Stimulated activated CD4-positive, alpha-beta T cell treated with anti-CD3 and anti-CD28 coated beads, Interleukin-15, amount 100 ng/mL, for 24 hours (primary cell): ENCODE measurements around the gene FGB.
"Not testable (repeated sequence)": the region's sequence is repeated elsewhere in the genome, so short reads cannot be mapped to it uniquely, and the experiment has no call there.

ENCODE experiments used
- DNase-seq: peaks from one replicate; pipeline ENCODE4 v3.0.0-alpha.2; 2020

Gene FGB

GRCh38 chr4:154566639-154567204 lies 3.9 kb downstream of the FGB start:
- no peak for DNase-seq

DNA sequence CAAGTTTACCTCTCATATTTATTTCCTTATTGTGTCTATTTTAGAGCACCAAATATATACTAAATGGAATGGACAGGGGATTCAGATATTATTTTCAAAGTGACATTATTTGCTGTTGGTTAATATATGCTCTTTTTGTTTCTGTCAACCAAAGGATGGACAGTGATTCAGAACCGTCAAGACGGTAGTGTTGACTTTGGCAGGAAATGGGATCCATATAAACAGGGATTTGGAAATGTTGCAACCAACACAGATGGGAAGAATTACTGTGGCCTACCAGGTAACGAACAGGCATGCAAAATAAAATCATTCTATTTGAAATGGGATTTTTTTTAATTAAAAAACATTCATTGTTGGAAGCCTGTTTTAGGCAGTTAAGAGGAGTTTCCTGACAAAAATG lies 6.2 kb downstream of the FGB start:
- no peak for DNase-seq

GRCh38 chr4:154569584-154569983 lies 6.8 kb downstream of the FGB start:
- no peak for DNase-seq

DNA sequence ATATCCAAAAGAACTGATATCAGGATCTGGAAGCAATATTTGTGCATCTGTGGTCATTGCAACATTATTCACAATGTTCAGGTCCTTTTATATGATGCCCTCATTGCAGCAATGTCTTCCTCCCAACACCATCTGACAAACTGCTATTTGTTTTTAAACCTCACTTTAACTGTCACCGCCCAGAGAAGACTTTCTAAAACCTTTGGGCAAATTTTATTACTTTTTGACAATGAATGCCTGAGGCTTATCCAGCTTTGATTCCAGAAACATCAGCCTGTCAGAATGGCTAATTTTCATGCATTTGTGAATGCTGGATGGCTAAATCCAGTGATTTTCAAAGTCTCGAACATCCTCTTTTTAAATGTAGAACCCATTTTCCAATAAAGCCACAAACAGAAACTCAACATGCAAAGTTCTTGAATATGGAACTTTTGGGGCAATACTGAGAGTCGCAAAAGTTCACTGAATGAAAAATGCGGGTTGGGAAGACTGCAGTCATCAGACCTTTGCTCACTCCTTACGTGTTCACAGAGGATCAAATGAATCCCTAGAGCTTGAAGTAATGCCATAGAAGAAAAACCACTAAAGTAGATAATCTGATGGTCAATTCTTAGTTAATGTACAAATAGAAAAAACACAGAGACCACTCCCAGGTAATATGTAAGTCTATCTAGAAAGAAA lies 10.5 kb downstream of the FGB start:
- no peak for DNase-seq

- DNase-seq, result no peak
These were observed 11.5 kb downstream of the FGB start for GRCh38 chr4:154574311-154574710.

GRCh38 chr4:154577324-154577723 lies 14.5 kb downstream of the FGB start:
- no peak for DNase-seq

DNA sequence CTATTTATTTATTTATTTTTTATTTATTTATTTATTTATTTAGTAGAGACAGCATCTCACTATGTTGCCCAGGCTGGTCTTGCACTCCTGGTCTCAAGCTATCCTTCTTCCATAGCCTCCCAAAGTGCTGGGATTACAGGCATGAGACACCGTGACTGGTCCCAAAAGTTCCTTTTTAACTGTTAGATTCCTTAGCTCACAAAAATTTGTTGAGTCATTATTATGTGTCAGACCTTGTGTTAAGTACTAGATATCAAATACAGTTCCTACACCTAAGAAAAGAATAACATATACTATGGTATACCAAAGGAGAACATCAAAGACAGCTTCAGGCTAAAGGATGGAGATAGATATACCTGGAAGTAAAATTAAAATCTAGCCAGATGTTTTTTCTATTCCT lies 16.1 kb downstream of the FGB start:
- no peak for DNase-seq

GRCh38 chr4:154579927-154580326 lies 17.1 kb downstream of the FGB start:
- DNase-seq, result no peak

DNA sequence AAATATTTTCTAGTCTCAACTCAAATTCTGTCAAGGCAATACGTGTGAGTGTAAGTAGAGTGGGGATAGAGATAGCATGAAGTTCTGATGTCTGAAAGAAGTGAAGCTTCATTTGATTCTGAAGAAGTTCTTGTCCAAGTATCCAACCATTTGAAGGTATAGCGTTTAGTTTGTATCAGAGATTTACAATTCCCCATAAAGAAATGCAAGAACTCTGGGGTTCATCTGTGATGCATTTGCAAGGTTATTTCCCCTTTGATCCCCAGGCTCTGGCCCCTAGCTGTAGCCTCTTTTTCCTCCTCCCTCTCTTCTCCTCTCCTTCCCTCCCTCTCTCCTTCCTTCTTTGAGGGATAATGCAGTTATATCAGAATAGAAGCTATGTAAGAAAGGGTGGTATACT lies 19.9 kb downstream of the FGB start:
- no peak for DNase-seq

DNA sequence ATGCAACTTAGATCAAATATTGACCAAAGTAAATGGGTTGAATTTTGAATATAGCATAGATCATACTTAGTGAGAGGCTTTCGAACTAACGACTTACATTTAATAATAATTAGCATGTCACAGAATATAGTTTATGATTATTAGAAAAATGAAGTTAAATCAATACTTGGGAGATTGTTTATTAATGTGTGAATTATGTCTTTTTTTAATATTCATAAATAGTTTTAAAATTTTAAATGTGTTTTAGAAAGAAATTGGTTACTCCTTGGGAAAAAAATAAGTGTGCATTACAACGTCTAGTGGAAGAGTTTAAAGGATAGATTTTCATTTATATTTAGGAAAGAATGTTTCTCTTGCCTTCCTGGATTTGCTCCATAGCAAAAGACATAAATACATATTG lies 20.4 kb downstream of the FGB start:
- DNase-seq, result no peak

- DNase-seq, result no peak
These were observed 20.9 kb downstream of the FGB start for GRCh38 chr4:154583677-154584076.

DNA sequence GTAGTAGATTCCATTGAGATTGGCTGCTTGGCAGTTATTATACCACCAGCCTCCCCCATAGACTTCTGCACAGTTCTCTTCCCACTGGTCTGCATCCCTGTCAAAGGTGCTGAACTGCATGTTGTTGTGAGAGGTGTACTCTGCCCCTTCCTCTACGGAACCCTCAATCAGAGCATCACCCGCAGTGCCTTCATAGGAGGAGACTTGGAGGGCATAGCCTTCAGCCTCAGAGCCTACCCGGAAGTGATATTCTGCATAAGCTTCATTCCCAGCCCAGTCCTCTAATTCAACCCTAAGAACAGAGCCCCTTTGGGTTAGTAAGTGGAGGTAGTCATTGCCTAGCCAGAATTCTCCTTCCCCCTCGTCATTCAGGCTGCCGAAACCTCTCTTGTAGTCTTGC lies 21.4 kb downstream of the FGB start:
- no peak for DNase-seq

- no peak for DNase-seq
These were observed 22.7 kb downstream of the FGB start for GRCh38 chr4:154585369-154586018.

DNA sequence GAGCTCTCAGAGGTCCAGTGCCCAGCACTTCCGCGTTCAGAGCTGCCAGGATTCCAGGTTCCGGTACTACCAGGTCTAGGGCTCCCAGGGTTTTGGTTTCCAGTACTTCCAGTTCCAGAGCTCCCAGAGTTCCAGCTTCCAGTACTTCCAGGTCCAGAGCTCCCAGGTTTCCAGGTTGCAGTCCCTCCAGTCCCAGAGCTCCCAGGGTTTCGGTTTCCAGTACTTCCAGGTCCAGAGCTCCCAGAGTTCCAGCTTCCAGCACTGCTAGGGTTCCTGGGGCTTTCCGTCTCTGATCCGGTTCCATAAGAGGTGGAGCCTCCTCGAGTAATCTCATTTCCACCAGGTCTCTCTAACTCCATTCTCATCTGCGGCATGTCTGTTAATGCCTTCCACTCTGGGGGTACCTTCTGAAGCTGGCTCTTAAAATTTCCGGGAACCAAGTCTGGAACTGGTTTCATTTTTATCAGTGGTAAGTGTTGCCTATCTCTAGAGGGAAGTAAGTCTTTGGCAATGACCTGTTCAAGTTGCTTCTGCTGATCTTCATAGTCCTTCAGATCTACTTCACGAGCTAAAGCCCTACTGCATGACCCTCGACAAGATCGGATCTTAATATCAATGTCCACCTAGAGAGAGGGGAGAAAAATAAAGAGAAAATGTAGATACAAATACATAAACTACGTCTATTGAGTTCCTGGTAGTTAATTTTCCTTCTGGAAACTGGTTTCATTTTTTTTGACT lies 23.7 kb downstream of the FGB start:
- no peak for DNase-seq

DNA sequence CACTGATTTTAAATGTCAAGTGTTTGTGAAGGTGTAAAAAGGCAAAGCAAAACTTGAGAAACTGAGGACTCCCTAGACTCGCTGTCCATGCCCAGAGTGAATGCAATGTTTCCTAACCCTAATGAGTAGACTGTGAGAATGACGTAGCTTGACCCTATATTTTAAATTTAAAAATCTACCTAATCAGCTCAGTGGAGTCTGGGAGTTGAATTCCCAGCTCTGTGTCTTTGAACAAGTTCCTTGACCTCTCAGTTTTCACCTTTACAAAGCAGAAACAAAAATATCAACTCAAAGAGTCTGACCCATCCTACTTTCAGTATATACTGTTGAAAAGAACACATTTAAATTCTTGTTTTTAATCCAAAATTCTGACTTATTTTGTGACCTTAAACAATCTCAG lies 25.4 kb downstream of the FGB start:
- DNase-seq, result no peak

- DNase-seq, result no peak
These were observed 26.7 kb downstream of the FGB start for GRCh38 chr4:154589296-154590197.

DNA sequence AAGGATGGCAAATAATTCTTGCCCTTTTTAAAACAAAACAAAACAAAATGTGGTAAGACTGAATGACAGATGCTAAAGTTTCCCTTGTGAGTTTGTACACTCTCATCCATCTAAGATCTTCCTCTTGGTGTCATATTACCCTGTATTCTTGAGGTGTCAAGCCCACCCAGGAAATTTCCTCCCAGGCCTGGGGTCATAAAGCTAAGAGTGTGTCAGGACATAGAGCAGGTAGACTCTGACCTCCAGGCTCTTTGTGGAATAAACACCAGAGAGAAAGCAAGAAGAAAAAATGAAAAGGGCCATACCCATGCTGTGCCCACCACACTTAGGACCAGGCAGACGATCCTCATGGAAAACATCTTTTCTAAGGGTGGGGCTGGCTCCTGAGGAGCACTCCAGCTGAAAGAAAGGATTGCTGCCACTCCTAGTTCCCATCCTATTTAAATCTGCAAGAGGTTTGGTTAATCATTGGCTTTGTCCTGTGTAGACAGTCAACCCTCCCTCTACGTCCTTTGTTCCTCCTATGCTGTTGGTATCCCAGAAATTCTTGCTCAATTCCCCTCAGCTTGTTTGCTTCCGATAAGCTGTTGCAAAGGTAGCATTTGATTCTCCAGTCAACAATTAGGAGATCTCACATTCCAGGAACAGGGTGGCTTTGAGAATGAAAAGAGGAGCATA lies 27.7 kb downstream of the FGB start, which contains the start of gene FGA:
TSS of gene FGA (minus strand) at position 414 of the 678 bp plus-strand sequence. CDS start at position 359, 55 bp downstream.
- DNase-seq, result no peak

- no peak for DNase-seq
These were observed 29.1 kb downstream of the FGB start for GRCh38 chr4:154591890-154592289.

GRCh38 chr4:154593868-154594267 lies 31.1 kb downstream of the FGB start:
- no peak for DNase-seq

DNA sequence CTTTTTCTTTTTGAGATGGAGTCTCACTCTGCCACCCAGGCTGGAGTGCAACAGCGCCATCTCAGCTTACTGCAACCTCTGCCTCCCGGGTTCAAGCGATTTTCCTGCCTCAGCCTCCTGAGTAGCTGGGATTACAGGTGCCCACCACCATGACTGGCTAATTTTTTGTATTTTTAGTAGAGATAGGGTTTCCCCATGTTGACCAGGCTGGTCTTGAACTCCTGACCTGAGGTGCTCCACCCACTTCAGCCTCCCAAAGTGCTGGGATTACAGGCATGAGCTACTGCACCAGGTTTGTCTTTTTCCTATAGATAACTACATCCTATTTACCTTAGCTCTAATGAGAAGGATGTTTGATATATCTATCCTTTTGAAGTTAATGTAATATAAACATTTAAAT lies 31.5 kb downstream of the FGB start:
- DNase-seq, result not testable (repeated sequence)

DNA sequence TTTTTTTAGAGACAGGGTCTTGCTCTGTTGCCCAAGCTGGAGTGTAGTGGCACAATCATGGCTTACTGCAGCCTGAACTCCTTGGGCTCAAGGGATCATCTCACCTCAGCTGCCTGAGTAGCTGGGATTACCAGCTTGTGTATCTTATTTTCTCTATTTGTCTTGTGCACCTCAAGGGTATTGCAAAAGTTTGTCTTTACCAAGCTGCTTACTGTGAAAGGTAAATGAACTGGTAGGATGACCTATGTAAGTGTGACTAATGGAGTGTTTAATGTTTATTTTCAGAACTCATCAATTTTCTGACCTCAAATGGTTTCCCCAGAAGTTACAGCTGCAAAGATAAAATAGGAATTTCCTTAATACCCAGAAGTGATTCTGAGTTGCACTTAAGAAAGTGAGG lies 33.0 kb downstream of the FGB start:
- no peak for DNase-seq

DNA sequence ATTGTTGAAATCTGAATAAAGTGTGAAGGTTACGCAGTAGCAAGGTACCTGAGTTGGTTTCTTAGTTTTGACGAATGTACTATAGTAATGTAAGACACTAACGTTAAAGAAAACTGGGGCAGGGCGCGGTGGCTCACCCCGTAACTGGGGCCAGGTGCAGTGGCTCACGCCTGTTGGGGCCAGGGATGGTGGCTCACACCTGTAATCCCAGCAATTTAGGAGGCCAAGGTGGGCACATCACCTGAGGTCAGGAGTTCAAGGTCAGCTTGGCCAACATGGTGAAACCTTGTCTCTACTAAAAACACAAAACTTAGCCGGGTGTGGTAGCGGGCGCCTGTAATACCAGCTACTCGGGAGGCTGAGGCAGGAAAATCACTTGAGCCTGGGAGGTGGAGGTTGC lies 34.5 kb downstream of the FGB start:
- DNase-seq, result not testable (repeated sequence)
